A673 (cell line): Measurements from ENCODE around the gene TSHZ2. TPM values are rescaled to one million over a fixed set of nuclear protein-coding genes. Genes with fewer than 3 reads are reported as not detected.

ENCODE experiments used
- BruUV-seq: library from RNA; stranded (reverse); fragments of 400-500 nt; replicated peaks from 2 replicates; lab custom pipeline; 2021; lab: Mats Ljungman, UMichigan
- CTCF ChIA-PET: fragments of 300-600 bp; sonication (Branson Sonifier 250); formaldehyde crosslinking; loops from one replicate; lab custom pipeline; 2022; ENCODE audit warnings: antibody characterized with exemption; lab: Charles Lee
- POLR2A ChIA-PET: fragments of 300-600 bp; sonication (Branson Sonifier 250); formaldehyde crosslinking; loops from one replicate; lab custom pipeline; 2022; ENCODE audit warnings: antibody characterized with exemption; ENCODE audit not compliant: low non-redundant PET; lab: Charles Lee
- DNase-seq: peaks from one replicate; pipeline ENCODE4 v3.0.0-alpha.2; 2015; ENCODE audit warnings: low spot score
- H3K27ac ChIP-seq: fragments of 200-600 bp; sonication (generic); 2 replicates; pipeline ENCODE4 v1.5.1; 2016; ENCODE audit warnings: mixed run types, low read depth, mild to moderate bottlenecking, mixed read lengths, antibody characterized with exemption, low read length; ENCODE audit not compliant: poor library complexity, severe bottlenecking
- H3K27me3 ChIP-seq: fragments of 200-600 bp; sonication (generic); replicated peaks from 2 replicates; pipeline ENCODE4 v1.6.1; 2017; ENCODE audit warnings: mixed run types, low read depth, mild to moderate bottlenecking, mixed read lengths, antibody characterized with exemption, low read length; ENCODE audit not compliant: insufficient read depth, poor library complexity
- H3K36me3 ChIP-seq: fragments of 200-600 bp; sonication (generic); 2 replicates; pipeline ENCODE4 v1.6.1; 2016; ENCODE audit warnings: mixed run types, mild to moderate bottlenecking, mixed read lengths, antibody characterized with exemption, low read length; ENCODE audit not compliant: insufficient read depth, poor library complexity, severe bottlenecking
- H3K4me1 ChIP-seq: fragments of 200-600 bp; sonication (generic); 2 replicates; pipeline ENCODE4 v1.6.1; 2017; ENCODE audit warnings: mixed run types, mild to moderate bottlenecking, mixed read lengths, antibody characterized with exemption, low read length; ENCODE audit not compliant: insufficient read depth, poor library complexity, severe bottlenecking
- H3K4me3 ChIP-seq: fragments of 200-600 bp; sonication (generic); 2 replicates; pipeline ENCODE4 v1.5.1; 2016; ENCODE audit warnings: low read depth, mixed run types, mild to moderate bottlenecking, mixed read lengths, low read length; ENCODE audit not compliant: poor library complexity, severe bottlenecking
- H3K9me3 ChIP-seq: fragments of 200-600 bp; sonication (generic); 2 replicates; pipeline ENCODE4 v1.6.1; 2016; ENCODE audit warnings: mixed run types, low read depth, mild to moderate bottlenecking, mixed read lengths, antibody characterized with exemption, low read length; ENCODE audit not compliant: poor library complexity, severe bottlenecking
- EZH2 ChIP-seq: fragments of 200-600 bp; sonication (generic); IDR thresholded peaks from 2 replicates; pipeline ENCODE4 v1.6.1; 2017; ENCODE audit warnings: borderline replicate concordance, low read depth, mild to moderate bottlenecking, mixed read lengths, antibody characterized with exemption, low read length; ENCODE audit not compliant: poor library complexity, severe bottlenecking
- intact Hi-C: fragments of 100-400 bp; cut with micrococcal nuclease; formaldehyde crosslinking; loops from one replicate; pipeline ENCODE4 v1.10.0; 2022; ENCODE audit not compliant: unreplicated experiment
- total RNA-seq: library from RNA; stranded (reverse); gene quantifications from 2 replicates; pipeline ENCODE4 v1.2.3, GENCODE V29; 2021
- TF ChIP-seq, protein P1 (sequence below): fragments of 300-800, 200-600 bp; sonication (generic); conservative IDR thresholded peaks from 2 replicates; pipeline ENCODE4 v1.5.1; 2017; ENCODE audit warnings: low read depth, mild to moderate bottlenecking, antibody characterized with exemption, low read length, moderate library complexity, mixed read lengths

Gene TSHZ2
- total RNA-seq, 1 experiment from 2014 or later, result 4.1 TPM

DNA sequence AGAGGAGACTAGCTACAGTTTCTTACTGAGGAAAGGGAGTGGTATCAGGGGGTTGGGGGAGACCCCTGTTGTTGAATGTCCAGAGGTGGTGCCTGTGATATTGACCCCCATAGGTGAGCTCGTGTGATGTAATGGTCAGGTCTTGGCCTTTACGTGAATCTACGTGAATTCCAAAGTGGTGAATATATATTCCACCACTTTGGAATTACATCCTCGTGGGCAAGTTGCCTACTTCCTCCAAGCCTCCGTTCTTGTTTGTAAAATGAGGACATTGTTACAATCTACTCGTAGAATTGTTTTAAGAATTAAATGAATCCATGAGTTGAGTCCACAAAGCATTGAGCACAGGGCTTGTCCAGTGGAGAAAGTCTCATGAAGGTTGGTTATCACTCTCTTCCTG is 47.3 kb downstream of the TSHZ2 start:
- CTCF ChIA-PET, result no interaction called here
- Histone ChIP-seq H3K4me1 (no peaks in the 10 kb centered on the region), H3K36me3 (no peaks in the 10 kb centered on the region), H3K27ac (no peak overlapping the region), H3K9me3 (no peaks in the 10 kb centered on the region), H3K4me3 (no peak overlapping the region), H3K27me3 (no peaks in the 10 kb centered on the region)
- no TSS peak for BruUV-seq
- intact Hi-C loops, result no loop called here
- POLR2A ChIA-PET, result no interaction called here
- no peak for TF ChIP-seq EZH2
- TF ChIP-seq, protein P1, sequence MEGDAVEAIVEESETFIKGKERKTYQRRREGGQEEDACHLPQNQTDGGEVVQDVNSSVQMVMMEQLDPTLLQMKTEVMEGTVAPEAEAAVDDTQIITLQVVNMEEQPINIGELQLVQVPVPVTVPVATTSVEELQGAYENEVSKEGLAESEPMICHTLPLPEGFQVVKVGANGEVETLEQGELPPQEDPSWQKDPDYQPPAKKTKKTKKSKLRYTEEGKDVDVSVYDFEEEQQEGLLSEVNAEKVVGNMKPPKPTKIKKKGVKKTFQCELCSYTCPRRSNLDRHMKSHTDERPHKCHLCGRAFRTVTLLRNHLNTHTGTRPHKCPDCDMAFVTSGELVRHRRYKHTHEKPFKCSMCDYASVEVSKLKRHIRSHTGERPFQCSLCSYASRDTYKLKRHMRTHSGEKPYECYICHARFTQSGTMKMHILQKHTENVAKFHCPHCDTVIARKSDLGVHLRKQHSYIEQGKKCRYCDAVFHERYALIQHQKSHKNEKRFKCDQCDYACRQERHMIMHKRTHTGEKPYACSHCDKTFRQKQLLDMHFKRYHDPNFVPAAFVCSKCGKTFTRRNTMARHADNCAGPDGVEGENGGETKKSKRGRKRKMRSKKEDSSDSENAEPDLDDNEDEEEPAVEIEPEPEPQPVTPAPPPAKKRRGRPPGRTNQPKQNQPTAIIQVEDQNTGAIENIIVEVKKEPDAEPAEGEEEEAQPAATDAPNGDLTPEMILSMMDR, result no peak
- no peak for DNase-seq

DNA sequence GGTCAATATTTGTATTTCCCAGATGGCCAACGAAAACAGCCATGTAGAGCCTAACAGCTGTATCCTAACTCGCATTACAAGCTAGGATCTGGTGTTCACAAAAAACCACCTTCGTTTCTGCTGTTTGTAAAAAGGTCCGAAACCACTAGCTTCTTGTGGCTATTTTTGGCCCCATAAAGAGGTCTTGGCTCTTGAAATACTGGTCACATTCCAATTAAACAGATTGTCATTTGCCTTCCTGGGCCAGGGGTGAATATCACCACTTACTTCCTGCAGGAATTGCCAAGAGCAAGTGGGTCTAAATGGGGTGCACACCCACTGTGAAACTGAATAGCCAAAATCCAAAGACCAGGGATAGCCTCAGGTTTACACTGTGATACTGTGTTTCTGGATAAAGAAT is 48.2 kb downstream of the TSHZ2 start:
- POLR2A ChIA-PET, result interaction anchor here (0.7 kb wide), 1 partner anchor 15 kb away, joined by 3 read pairs; no protein-coding TSS in a partner anchor
- Histone ChIP-seq H3K9me3 (no peaks in the 10 kb centered on the region), H3K4me3 (no peak overlapping the region), H3K36me3 (no peaks in the 10 kb centered on the region), H3K4me1 (no peaks in the 10 kb centered on the region), H3K27ac (no peak overlapping the region), H3K27me3 (no peaks in the 10 kb centered on the region)
- no peak for TF ChIP-seq EZH2
- TF ChIP-seq, protein P1, result no peak
- CTCF ChIA-PET, result no interaction called here
- DNase-seq, result no peak
- intact Hi-C loops, result no loop called here
- BruUV-seq, result no TSS peak

DNA sequence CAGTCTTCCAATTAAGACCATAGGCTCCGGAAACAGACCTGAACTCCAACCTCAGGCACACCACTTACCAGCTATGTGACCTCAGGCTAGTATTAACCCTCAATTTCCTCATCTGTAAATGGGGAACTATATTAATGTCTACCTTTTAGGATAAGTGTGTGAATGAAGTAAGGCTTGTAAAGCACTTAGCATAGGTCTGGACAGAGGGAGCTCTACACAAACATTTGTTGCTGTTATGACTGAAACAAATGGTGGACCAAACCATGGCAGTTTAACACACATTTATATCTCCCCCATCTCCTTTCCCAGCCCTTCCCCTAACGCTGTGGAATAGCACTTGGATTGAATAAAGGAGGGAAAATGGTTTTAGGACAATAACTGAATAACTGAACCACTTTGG is 48.7 kb downstream of the TSHZ2 start:
- ChIA-PET CTCF (no interaction called here), POLR2A (no interaction called here)
- intact Hi-C loops, result no loop called here
- Histone ChIP-seq H3K36me3 (no peaks in the 10 kb centered on the region), H3K27me3 (no peaks in the 10 kb centered on the region), H3K4me1 (no peaks in the 10 kb centered on the region), H3K27ac (no peak overlapping the region), H3K9me3 (no peaks in the 10 kb centered on the region), H3K4me3 (no peak overlapping the region)
- no peak for TF ChIP-seq EZH2
- TF ChIP-seq, protein P1, result peak; percentile 28; the same call in 1 of the 2 replicates
- BruUV-seq, result no TSS peak
- DNase-seq, result no peak
